Stimulated activated CD4-positive, alpha-beta T cell treated with anti-CD3 and anti-CD28 coated beads, Interleukin-2, amount 100 ng/mL, for 48 hours (primary cell): ENCODE data around the gene STIM2.
"Not testable (repeated sequence)": the region's sequence is repeated elsewhere in the genome, so short reads cannot be mapped to it uniquely, and the experiment has no call there.

Experiments used
- DNase-seq, 2 donors: peaks; one replicate each; pipeline ENCODE4 v3.0.0-alpha.2; 2020

The STIM2 gene

GRCh38 chr4:26870576-26871262 lies 10.1 kb downstream of the STIM2 start:
- no peak for DNase-seq

GRCh38 chr4:26871611-26872010 lies 11.0 kb downstream of the STIM2 start:
- DNase-seq: no peak

DNA sequence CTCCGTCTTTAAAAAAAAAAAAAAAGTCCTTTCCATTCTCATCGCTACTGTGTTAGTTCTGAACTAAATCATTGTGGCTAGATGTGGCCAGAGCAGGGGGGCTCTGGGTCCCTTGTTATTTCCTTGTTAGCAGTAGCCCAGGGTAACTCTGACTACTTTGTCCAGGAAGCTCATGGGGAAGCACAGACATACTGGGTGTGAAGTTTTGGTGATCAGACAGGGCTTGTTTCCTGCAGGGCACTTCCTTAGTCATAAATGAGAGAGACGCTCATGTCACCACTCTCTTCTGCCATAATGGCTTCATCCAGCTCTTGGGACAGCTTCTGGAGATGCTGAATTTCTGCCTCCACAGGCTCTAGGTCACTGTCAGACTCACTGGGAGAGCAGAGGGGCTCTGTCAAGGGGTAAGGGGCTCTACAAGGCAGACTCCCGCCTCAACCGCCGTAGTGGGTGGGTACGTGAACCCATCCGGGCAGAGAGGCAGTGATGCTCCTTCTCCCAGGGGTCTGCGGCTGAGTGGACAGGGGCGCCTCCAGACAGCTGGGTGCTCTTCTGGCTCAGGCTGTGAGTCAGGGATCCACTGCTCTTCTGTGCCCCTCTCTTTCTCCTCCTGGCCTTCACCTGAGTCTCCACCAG lies 12.9 kb downstream of the STIM2 start:
- peak in 1 of 2 donors; percentile 44 for DNase-seq

DNA sequence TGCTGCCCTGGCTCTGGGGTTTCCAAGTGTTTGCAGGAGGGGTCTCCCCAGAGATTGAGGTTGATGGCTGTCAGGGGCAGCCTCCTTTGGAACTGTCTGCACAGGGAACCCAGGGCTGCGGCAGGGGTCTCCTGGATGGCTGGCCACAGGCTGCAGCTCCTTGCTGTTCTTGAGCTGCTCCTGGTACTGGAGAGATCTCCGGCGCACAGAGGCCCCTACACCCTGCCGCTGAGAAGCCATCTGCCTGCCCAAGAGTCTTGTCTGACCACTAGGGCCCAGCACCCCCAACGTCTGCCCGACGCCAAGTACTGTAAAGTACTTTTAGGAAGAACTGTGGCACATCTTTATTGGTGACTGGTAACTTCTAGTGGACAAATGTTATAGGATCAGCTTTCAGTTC lies 13.5 kb downstream of the STIM2 start:
- DNase-seq: no peak

DNA sequence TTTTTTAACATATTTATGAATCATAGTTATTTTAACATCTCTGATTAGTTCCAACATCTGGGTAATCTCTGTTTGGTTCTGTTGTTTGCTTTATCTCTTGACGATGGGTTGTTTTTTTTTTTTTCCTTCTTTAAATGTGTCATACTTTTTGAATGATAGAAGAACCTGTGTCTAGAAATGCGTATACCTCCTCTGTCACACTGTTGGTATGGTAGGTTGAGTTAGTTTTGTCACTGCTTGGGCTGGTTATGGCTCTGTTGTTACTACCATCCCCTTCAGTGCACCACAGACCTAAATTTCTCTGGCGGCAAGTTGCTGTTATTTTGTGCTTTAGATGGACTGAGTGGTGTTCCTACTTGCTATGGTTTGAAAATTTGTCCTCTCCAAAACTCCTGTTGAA lies 16.8 kb downstream of the STIM2 start:
- no peak for DNase-seq

GRCh38 chr4:26877961-26878360 lies 17.3 kb downstream of the STIM2 start:
- DNase-seq: no peak

DNA sequence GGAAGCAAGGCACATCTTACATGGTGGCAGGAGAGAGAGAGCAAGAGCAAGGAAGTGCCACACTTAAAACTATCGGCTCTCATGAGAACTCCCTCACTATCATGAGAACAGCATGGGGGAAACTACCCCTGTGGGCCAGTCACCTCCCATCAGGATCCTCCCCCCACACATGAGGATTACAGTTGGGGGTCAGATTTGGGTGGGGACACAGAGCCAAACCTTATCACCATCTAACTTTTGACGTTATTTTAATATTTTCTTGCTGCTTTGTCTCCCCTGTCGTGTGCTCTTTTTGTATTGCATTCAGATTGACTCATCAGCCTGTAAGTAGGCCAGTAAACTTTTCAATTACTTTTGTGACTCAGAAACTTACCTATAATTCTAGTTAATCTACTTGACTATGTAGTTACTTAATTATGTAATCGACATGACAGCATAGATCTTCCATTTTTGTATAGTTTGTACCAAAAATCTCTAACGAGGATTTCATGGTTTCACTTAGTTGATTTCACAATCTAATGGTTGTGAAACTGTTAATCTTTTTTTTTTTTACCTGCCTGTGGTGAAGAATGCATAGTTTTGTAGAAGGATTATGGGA lies 18.3 kb downstream of the STIM2 start:
- DNase-seq: no peak

DNA sequence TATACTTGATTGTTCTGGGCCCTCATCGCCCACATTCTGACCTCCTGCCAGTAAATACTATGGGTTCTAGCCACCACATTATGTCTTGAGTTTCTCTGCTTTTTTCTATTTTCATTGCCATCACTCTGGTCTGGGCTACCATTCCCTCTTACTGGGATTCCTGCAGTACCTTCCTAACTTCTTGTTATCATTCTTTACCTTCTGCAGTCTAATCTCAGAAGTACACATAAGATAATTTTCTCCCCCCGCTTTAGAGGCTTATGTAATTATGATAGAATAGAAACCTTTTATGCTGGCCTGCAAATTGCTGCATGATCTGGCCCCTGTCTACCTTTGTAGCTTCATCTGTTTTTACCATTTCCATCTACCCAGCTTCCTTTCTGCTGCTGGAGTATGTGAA lies 19.2 kb downstream of the STIM2 start:
- DNase-seq: no peak

DNA sequence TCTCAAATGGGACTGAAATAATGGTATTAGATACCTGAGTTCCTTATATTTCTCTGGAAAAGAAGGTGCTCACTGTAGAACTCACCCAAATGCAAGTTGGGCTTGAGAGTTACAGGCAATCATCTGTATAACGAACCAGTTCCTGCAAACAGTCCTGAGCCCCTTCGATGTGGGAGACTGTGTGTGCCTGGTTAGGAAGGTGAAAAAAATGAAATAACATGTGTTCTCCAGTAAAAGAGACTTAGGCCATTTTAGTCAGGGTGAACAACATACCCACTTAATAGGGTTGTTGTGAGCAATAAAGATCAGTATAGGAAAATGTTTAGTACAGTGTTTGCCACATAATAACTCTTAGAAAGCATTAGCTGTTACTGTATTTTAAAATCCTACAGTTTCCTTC lies 23.4 kb downstream of the STIM2 start:
- DNase-seq: no peak

- no peak for DNase-seq
These were observed 23.9 kb downstream of the STIM2 start for GRCh38 chr4:26884486-26884988.

GRCh38 chr4:26885912-26886274 lies 25.3 kb downstream of the STIM2 start:
- no peak for DNase-seq

DNA sequence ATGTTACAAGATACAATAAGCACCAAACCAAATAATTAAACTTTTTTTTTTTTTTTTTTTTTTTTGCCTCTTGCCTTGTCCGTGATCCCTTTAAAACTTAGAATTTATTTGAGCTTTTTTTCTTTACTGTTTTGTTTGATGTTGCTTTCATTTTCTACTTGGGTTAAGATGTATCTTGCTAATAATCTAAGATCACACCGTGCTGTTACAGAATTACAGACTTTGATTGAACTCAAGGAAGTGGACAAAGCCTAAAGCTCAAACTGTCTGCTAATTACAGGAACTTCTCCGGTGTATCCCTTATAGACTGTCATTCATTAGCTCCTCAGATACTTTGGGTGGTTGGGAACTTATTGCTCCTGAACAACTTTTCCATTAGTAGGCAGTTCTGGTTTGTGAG lies 26.5 kb downstream of the STIM2 start:
- no peak for DNase-seq

DNA sequence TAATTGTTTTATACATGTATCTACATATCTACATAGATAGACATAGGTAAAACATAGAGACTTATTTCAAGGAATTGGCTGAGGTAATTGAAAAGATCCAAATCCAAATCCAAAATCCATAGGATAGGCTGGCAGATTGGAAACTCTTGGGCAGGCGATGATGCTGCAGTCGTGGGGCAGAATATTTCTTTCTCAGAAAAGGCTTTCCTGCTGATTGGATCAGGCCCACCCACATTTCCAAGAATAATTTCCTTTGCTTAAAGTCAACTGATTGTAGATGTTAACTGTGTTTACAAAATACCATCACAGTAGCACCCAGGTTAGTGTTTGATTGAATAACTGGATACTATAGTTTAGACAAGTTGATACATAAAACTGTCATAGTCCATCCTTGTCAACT lies 27.2 kb downstream of the STIM2 start:
- DNase-seq: no peak

GRCh38 chr4:26889356-26889755 lies 28.7 kb downstream of the STIM2 start:
- no peak for DNase-seq

DNA sequence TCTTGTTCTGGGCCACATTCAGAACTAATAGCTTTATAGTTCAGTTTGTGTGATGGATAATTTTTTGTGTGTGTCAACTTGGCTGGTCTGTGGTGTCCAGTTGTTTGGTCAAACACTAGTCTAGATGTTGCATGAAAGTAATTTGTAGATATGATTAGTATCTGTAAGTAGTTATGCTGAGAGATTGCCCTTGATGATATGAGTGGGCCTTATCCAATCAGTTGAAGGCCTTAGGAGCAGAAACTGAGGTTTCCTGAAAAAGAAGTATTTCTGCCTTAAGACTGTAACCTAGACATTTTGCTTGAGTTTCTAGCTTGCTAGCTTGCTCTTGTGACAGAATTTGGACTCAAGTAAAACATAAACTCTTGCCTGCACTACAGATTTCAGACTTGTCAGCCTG lies 30.4 kb downstream of the STIM2 start:
- DNase-seq: no peak

DNA sequence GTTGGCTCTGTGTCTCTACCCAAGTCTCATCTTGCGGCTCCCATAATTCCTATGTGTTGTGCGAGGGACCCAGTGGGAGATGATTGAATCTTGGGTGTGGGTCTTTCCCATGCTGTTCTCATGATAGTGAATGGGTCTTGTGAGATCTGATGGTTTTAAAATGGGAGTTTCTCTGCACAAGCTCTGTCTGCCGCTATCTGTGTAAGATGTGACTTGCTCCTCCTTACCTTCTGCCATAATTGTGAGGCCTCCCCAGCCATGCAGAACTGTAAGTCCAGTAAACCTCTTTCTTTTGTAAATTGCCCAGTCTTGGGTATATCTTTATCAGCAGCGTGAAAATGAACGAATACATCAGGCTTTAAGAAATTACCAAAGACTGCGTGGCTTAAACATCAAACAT lies 31.2 kb downstream of the STIM2 start:
- DNase-seq: no peak

DNA sequence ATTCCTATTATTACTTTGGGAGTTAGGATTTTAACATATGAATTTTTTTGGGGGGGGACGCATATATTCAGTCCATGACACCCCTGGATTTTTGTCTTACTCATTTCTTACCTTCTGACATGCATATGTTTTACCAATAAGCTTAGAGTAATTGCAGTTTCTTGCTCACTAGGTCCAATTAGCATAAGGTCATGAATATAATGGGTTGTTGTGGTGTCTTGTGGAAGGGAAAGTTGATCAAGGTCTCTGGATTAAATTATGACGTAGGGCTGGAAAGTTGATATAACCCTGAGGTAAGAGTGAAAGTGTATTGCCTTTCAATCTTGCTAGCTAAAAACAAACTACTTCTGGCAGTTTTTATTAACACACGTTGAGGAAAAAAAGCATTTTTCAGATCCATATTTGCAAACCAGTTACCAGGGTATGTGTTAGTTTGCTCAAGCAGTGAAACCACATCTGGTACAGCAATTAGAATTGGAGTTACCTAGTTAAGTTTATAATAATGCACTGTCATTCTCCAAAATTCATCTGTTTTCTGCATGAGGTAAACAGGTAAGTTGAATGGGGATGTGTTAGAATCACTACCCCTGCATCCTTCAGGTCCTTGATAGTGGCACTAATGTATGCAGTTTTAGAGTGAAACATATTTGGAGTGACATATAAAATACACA lies 32.0 kb downstream of the STIM2 start:
- no peak for DNase-seq

GRCh38 chr4:26893491-26893890 lies 32.9 kb downstream of the STIM2 start:
- DNase-seq: no peak

DNA sequence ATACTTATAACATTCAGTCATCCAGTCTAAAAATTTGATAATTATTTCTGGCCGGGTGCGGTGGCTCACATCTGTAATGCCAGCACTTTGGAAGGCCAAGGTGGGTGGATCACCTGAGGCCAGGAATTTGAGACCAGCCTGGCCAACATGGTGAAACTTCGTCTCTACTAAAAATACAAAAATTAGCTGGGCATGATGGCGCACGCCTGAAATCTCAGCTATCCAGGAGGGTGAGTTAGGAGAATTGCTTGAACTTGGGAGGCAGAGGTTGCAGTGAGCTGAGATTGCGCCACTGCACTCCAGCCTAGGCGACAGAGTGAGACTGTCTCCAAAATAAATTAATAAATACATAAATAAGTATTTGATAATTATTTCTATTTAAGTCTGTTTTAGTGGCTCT lies 34.2 kb downstream of the STIM2 start:
- DNase-seq: not testable (repeated sequence)

DNA sequence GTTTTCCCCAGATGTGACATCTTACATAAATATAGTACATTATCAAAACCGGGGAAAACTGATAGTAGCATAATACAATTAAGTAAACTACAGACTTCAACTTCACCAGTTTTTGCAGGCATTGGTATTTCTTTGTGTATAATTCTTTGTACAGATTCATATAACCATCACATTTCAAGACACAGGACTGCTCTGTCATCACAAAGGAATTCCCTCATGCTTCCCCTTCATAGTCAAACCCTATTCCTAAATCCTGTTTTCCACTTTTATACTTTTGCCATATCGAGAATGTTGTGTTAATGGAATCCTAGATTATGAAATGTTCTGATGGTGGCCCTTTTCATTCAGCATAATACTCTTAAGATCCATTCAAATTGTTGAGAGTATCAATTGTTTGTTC lies 36.0 kb downstream of the STIM2 start:
- no peak for DNase-seq

GRCh38 chr4:26899991-26900390 lies 39.4 kb downstream of the STIM2 start:
- DNase-seq: no peak

- DNase-seq: no peak
These were observed 40.1 kb downstream of the STIM2 start for GRCh38 chr4:26900765-26901164.

- no peak for DNase-seq
These were observed 44.5 kb downstream of the STIM2 start for GRCh38 chr4:26905172-26905571.
